Stimulated activated naive CD8-positive, alpha-beta T cell treated with anti-CD3 and anti-CD28 coated beads, Interleukin-15, Interleukin-2, amounts not matched to agents 100 ng/mL and 50 ng/mL, for 24 hours (primary cell): ENCODE measurements around the gene IQGAP1.
A peak's percentile ranks its signal among the peaks of the same experiment; 100 is the strongest.

Experiments
- H3K27ac Mint-ChIP-seq: one replicate; pipeline ENCODE4 v1.8.0; 2021; ENCODE audit warnings: mild to moderate bottlenecking, mixed read lengths
- H3K27me3 Mint-ChIP-seq: one replicate; pipeline ENCODE4 v1.8.0; 2021; ENCODE audit warnings: mixed read lengths
- H3K36me3 Mint-ChIP-seq: one replicate; pipeline ENCODE4 v1.8.0; 2021; ENCODE audit warnings: low read depth, mixed read lengths
- H3K4me1 Mint-ChIP-seq: one replicate; pipeline ENCODE4 v1.8.0; 2021; ENCODE audit warnings: low read depth, mixed read lengths
- H3K4me3 Mint-ChIP-seq: one replicate; pipeline ENCODE4 v1.8.0; 2021; ENCODE audit warnings: mild to moderate bottlenecking, mixed read lengths
- H3K9me3 Mint-ChIP-seq: one replicate; pipeline ENCODE4 v1.8.0; 2021; ENCODE audit warnings: mixed read lengths

The IQGAP1 gene

DNA sequence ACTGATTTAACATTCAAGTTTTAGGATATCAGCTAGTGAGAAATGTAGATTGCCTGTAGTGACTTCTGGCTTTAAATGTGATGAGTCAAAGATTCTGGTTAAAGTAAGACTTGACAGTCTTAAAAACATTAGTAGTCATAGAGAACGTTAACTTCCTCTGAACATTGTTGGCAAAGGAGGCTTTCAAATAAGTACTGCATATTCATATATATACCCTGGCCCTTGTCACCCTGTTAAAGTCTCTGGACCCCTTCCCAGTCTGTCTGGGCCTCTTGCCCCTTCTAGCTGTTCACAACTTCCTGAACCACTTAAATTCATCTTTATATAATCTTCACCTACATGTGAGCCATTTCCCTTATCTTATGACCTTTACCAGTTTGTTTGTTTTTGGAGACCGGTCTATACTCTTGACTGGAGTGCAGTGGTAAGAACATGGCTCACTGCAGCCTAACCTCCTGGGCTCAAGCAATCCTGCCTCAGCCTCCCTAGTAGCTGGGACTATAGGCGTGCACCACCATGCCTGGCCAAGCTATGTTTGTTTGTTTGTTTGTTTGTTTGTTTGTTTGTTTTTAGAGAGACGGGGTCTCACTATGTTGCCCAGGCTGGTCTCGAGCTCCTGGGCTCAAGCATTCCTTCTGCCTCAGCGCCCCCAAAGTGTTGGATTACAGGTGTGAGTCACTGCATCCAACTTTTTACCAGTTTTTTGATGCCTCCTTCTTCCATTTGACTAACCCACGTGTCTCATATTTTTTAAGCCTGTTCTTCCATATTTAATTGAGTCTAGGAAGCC lies 77.3 kb downstream of the IQGAP1 start:
- peaks cover 21% of the 10 kb centered on the region for H3K4me1 Mint-ChIP-seq
- no peaks in the 10 kb centered on the region for H3K27me3 Mint-ChIP-seq
- H3K4me3 Mint-ChIP-seq, result no peak overlapping the region
- peaks cover 69% of the 10 kb centered on the region for H3K36me3 Mint-ChIP-seq
- H3K27ac Mint-ChIP-seq, result no peak overlapping the region
- no peaks in the 10 kb centered on the region for H3K9me3 Mint-ChIP-seq

DNA sequence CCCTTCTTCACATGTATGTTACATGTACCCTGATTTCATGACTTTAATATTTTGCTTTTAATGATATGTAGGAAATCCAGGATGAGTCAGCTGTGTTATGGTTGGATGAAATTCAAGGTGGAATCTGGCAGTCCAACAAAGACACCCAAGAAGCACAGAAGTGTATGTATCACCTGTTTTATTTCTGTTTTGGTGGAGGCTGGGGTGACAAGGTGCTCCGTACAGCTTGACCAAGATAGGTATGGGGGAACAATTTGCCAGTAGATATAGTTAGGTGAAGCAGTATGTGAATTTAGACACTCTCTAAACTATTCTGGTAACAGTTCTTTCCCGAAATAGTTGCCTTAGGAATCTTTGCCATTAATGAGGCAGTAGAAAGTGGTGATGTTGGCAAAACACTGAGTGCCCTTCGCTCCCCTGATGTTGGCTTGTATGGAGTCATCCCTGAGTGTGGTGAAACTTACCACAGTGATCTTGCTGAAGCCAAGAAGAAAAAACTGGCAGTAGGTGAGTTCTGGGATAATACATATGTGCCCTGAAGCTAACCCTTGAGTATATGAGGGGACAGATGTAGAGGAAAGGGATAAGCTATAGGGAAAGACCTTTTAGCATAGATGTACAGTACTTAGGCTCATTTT lies 78.0 kb downstream of the IQGAP1 start:
- H3K27ac Mint-ChIP-seq, result no peak overlapping the region
- no peak overlapping the region for H3K4me3 Mint-ChIP-seq
- H3K27me3 Mint-ChIP-seq, result no peaks in the 10 kb centered on the region
- H3K36me3 Mint-ChIP-seq, result peaks cover 73% of the 10 kb centered on the region
- no peaks in the 10 kb centered on the region for H3K9me3 Mint-ChIP-seq
- H3K4me1 Mint-ChIP-seq, result peaks cover 21% of the 10 kb centered on the region

GRCh38 chr15:90469723-90470122 lies 81.7 kb downstream of the IQGAP1 start:
- Mint-ChIP-seq H3K36me3 (peaks cover 71% of the 10 kb centered on the region), H3K27ac (no peak overlapping the region), H3K4me1 (peaks cover 13% of the 10 kb centered on the region), H3K9me3 (no peaks in the 10 kb centered on the region), H3K4me3 (no peak overlapping the region), H3K27me3 (no peaks in the 10 kb centered on the region)

- no peaks in the 10 kb centered on the region for H3K9me3 Mint-ChIP-seq
Measured at GRCh38 chr15:90470453-90470852, 82.4 kb downstream of the IQGAP1 start.

GRCh38 chr15:90471126-90471525 lies 83.1 kb downstream of the IQGAP1 start:
- Mint-ChIP-seq H3K36me3 (peaks cover 60% of the 10 kb centered on the region), H3K4me3 (no peak overlapping the region), H3K27me3 (no peaks in the 10 kb centered on the region), H3K27ac (peak overlapping the region; percentile 15), H3K9me3 (no peaks in the 10 kb centered on the region), H3K4me1 (peaks cover 6% of the 10 kb centered on the region)

More at GRCh38 chr15:90470453-90470852, 82.4 kb downstream of the IQGAP1 start:
- H3K4me1 Mint-ChIP-seq, result peaks cover 7% of the 10 kb centered on the region
- H3K4me3 Mint-ChIP-seq, result no peak overlapping the region
- H3K27me3 Mint-ChIP-seq, result no peaks in the 10 kb centered on the region
- peak overlapping the region; percentile 62 for H3K27ac Mint-ChIP-seq
- H3K36me3 Mint-ChIP-seq, result peaks cover 67% of the 10 kb centered on the region

DNA sequence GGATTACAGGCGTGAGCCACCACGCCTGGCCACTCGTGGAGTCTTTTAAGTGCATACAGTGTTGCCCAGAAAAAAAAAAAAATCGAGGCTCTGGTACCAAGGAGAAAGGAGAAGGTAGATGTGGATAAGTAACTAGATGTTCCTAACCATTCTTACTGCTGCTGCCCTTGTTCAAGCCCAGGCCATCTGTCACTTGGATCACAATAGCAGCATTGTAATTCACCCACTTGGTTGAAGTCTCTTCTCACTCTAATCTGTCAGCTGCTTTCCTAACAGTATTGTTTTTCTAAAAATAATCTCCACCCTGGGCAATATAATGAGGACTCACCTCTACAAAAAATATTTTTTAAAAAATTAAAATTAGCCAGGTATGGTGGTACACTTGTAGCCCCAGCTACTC lies 83.7 kb downstream of the IQGAP1 start:
- H3K4me1 Mint-ChIP-seq, result peaks cover 6% of the 10 kb centered on the region
- H3K36me3 Mint-ChIP-seq, result peaks cover 62% of the 10 kb centered on the region
- H3K27ac Mint-ChIP-seq, result no peak overlapping the region
- H3K4me3 Mint-ChIP-seq, result no peak overlapping the region
- no peaks in the 10 kb centered on the region for H3K9me3 Mint-ChIP-seq
- no peaks in the 10 kb centered on the region for H3K27me3 Mint-ChIP-seq

- Mint-ChIP-seq H3K9me3 (no peaks in the 10 kb centered on the region), H3K27ac (peak overlapping the region; percentile 63), H3K27me3 (no peaks in the 10 kb centered on the region), H3K4me1 (peaks cover 37% of the 10 kb centered on the region), H3K4me3 (no peak overlapping the region), H3K36me3 (peaks cover 70% of the 10 kb centered on the region)
Measured at GRCh38 chr15:90478846-90479481, 90.9 kb downstream of the IQGAP1 start.

DNA sequence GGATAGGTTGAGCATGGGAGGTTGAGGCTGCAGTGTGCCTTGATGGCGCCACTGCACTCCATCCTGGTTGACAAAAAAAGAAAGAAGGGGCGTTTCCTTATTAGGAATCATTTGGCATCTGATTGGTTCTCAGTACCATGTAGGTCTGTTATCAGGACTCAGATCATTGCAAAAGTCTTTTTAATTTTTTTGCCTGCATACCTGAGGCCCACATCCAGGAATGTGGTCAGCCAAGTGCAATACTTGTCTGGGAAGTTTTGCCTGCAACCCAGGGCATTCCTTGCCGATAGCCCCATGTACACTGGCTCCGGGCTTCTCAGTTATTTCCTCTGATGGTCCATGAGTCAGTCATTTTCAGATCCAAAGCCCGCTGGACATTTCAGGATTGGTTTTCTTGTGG lies 91.6 kb downstream of the IQGAP1 start:
- Mint-ChIP-seq H3K4me3 (no peak overlapping the region), H3K27ac (no peak overlapping the region), H3K27me3 (no peaks in the 10 kb centered on the region), H3K4me1 (peaks cover 37% of the 10 kb centered on the region), H3K9me3 (no peaks in the 10 kb centered on the region), H3K36me3 (peaks cover 68% of the 10 kb centered on the region)

DNA sequence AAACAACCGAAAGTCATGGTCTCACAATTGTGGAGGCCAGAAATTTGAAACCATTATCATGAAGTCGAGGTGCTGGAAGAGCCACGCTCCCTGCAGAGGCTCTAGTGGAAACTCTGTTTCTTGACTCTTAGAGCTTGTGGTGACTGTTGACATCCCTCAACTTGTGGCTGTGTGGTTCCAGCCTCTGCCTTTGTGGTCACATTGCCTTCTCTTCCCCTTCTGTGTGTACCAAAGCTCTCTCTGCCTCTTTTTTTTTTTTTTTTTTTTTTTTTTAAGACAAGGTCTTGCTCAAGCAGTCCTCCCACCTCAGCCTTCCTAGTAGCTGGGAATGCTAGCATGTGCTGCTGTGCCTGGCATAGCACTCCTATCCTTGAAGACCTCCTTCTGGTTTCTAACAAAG lies 93.0 kb downstream of the IQGAP1 start:
- Mint-ChIP-seq H3K4me3 (no peak overlapping the region), H3K27ac (peak overlapping the region; percentile 21), H3K4me1 (peaks cover 37% of the 10 kb centered on the region), H3K27me3 (no peaks in the 10 kb centered on the region), H3K9me3 (no peaks in the 10 kb centered on the region), H3K36me3 (peaks cover 78% of the 10 kb centered on the region)

DNA sequence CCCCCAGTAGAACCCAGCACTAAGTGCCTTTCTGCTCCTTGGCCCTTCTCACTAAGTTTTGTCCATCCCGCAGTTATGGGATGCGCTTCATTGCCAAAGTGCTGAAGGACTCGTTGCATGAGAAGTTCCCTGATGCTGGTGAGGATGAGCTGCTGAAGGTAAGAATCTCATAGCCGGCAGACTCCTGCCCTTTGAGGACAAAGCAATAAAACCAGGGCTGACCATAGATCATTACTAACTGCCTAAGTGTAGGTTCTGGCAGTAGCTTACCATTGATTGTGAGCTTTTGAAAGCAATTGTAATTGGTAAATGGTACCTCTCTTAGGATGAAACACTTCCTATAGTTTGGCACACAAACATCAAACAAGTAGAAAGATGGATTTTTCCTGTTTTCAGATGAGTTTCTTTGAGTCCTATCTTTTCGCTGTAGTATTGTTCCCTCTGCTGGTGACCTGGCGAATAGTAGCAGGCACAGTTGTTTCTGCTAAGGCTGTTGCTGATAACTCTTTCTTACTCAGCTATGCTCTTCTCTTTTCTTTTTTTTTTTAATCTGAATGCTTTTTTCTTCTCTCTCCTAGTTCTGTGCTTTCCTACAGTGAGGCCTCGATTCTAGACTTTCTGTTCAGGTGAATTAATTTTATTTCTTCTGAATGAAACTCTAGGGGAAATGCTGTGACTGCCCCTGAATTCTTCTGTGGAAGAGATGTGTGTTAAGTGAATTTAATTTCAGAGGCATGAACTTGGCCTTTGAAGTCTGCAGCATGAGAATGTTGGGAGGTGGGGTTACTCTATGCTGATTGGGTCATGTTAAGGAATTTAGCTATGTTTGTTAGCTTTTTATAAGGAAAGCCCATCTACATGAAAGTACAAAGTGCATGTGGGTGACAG lies 94.3 kb downstream of the IQGAP1 start:
- no peak overlapping the region for H3K27ac Mint-ChIP-seq
- H3K4me1 Mint-ChIP-seq, result peaks cover 37% of the 10 kb centered on the region
- no peaks in the 10 kb centered on the region for H3K27me3 Mint-ChIP-seq
- no peak overlapping the region for H3K4me3 Mint-ChIP-seq
- peaks cover 79% of the 10 kb centered on the region for H3K36me3 Mint-ChIP-seq
- no peaks in the 10 kb centered on the region for H3K9me3 Mint-ChIP-seq

- Mint-ChIP-seq H3K36me3 (peaks cover 77% of the 10 kb centered on the region), H3K4me1 (peaks cover 37% of the 10 kb centered on the region), H3K27ac (no peak overlapping the region), H3K4me3 (no peak overlapping the region), H3K27me3 (no peaks in the 10 kb centered on the region), H3K9me3 (no peaks in the 10 kb centered on the region)
Measured at GRCh38 chr15:90483012-90483307, 94.9 kb downstream of the IQGAP1 start.

DNA sequence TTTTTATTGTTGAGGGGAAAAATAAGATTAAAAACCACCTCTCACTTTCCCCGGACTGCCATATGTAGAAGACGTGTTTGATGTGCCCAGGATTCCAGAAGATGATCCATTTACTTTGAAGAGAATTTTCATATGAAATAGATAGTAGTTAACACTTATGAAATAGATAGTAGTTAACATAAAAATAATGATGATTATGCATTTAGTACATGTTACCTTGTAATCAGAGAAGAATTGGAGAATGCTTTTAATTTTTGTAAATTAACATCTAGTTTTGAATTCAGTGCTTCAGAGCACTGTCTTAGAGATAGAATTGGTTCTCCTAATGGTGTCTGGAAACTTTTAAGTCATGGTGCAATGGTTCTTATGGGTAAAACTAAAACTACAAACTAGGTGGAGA lies 95.6 kb downstream of the IQGAP1 start:
- no peak overlapping the region for H3K27ac Mint-ChIP-seq
- H3K4me1 Mint-ChIP-seq, result peaks cover 30% of the 10 kb centered on the region
- H3K36me3 Mint-ChIP-seq, result peaks cover 74% of the 10 kb centered on the region
- H3K9me3 Mint-ChIP-seq, result no peaks in the 10 kb centered on the region
- no peaks in the 10 kb centered on the region for H3K27me3 Mint-ChIP-seq
- no peak overlapping the region for H3K4me3 Mint-ChIP-seq

GRCh38 chr15:90487186-90487585 lies 99.1 kb downstream of the IQGAP1 start:
- Mint-ChIP-seq H3K9me3 (no peaks in the 10 kb centered on the region), H3K4me1 (no peaks in the 10 kb centered on the region), H3K27me3 (no peaks in the 10 kb centered on the region), H3K4me3 (no peak overlapping the region), H3K36me3 (peaks cover 83% of the 10 kb centered on the region), H3K27ac (no peak overlapping the region)

DNA sequence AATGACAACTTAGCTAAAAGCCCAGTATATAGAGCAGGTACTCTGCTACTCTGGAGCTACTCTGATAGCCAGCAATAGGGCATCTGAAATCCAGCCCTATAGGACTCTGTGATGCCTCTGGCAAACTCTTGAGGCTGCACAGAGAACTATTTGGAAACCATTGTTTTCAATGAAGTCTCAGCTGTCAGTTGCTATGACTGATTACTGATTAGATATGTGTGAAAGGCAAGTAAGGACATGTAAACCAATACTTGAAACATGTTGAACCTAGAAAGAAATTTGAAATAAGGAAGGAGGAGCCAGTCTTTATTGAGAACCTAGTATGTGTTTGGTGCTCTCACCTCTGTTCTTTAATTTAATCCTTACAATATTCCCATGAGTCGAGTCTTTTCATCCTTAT lies 101.5 kb downstream of the IQGAP1 start:
- no peak overlapping the region for H3K4me3 Mint-ChIP-seq
- no peaks in the 10 kb centered on the region for H3K9me3 Mint-ChIP-seq
- peaks cover 85% of the 10 kb centered on the region for H3K36me3 Mint-ChIP-seq
- no peaks in the 10 kb centered on the region for H3K27me3 Mint-ChIP-seq
- peaks cover 13% of the 10 kb centered on the region for H3K4me1 Mint-ChIP-seq
- no peak overlapping the region for H3K27ac Mint-ChIP-seq

DNA sequence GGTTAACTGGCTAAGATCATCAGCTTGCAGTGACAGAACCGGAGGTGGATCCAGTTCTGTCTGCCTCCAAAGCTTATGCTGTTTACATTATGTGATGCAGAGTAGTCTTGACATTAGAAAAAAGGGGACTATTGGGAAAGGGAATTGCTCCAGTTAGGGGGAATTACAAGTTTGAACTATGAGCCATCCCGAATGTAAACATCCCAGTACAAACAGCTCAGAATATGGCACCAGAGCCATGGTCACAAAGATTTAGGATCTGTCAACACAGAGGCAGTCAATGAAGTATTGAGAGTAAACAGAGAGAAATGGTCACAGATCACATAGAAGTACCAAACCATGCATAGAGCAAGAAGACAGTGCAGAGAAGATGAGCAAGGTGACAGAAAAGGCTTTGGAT lies 101.9 kb downstream of the IQGAP1 start:
- H3K4me3 Mint-ChIP-seq, result no peak overlapping the region
- no peaks in the 10 kb centered on the region for H3K9me3 Mint-ChIP-seq
- peaks cover 84% of the 10 kb centered on the region for H3K36me3 Mint-ChIP-seq
- peaks cover 13% of the 10 kb centered on the region for H3K4me1 Mint-ChIP-seq
- H3K27ac Mint-ChIP-seq, result peak overlapping the region; percentile 12
- H3K27me3 Mint-ChIP-seq, result no peaks in the 10 kb centered on the region
